GM21447 (cell line): ENCODE measurements around the gene MARS1.
"Not testable (repeated sequence)": the region's sequence is repeated elsewhere in the genome, so short reads cannot be mapped to it uniquely, and the experiment has no call there.

Experiments
- ATAC-seq: cut with Tn5 transposase; IDR thresholded peaks from one replicate; pipeline ENCODE4 v1.9.1; 2021; ENCODE audit not compliant: unreplicated experiment

Gene MARS1

GRCh38 chr12:57489157-57489641, 1.3 kb downstream of the MARS1 start:
- ATAC-seq, result no peak

- no peak for ATAC-seq
Observed at GRCh38 chr12:57490126-57490525, 2.3 kb downstream of the MARS1 start.

GRCh38 chr12:57491393-57492280, 3.8 kb downstream of the MARS1 start:
- no peak for ATAC-seq

- ATAC-seq, result not testable (repeated sequence)
Observed at GRCh38 chr12:57495051-57495701, 7.3 kb downstream of the MARS1 start.

- ATAC-seq, result no peak
Observed at GRCh38 chr12:57496822-57497221, 9.0 kb downstream of the MARS1 start.

- ATAC-seq, result no peak
Observed at GRCh38 chr12:57497223-57498131, 9.6 kb downstream of the MARS1 start.

GRCh38 chr12:57498132-57498502, 10.2 kb downstream of the MARS1 start:
- no peak for ATAC-seq

GRCh38 chr12:57498571-57498970, 10.7 kb downstream of the MARS1 start:
- ATAC-seq, result no peak

- ATAC-seq, result no peak
Observed at GRCh38 chr12:57500213-57500612, 12.3 kb downstream of the MARS1 start.

GRCh38 chr12:57502311-57502969, 14.6 kb downstream of the MARS1 start:
- ATAC-seq, result not testable (repeated sequence)

- ATAC-seq, result not testable (repeated sequence)
Observed at GRCh38 chr12:57506541-57506940, 18.7 kb downstream of the MARS1 start.

- ATAC-seq, result not testable (repeated sequence)
Observed at GRCh38 chr12:57507796-57508195, 19.9 kb downstream of the MARS1 start.

- no peak for ATAC-seq
Observed at GRCh38 chr12:57511161-57511560, 23.3 kb downstream of the MARS1 start.

GRCh38 chr12:57511588-57512325, 23.9 kb downstream of the MARS1 start:
- no peak for ATAC-seq

- ATAC-seq, result no peak
Observed at GRCh38 chr12:57512665-57513064, 24.8 kb downstream of the MARS1 start.

- ATAC-seq, result no peak
Observed at GRCh38 chr12:57513266-57513665, 25.4 kb downstream of the MARS1 start.

GRCh38 chr12:57513677-57514076, 25.8 kb downstream of the MARS1 start:
- ATAC-seq, result not testable (repeated sequence)

- not testable (repeated sequence) for ATAC-seq
Observed at GRCh38 chr12:57514246-57514645, 26.4 kb downstream of the MARS1 start.

GRCh38 chr12:57514720-57515407, 27.0 kb downstream of the MARS1 start:
- ATAC-seq, result no peak
